Femur (tissue), 1 donor: ENCODE measurements around the gene COPRS.
A peak's percentile ranks its signal among the peaks of the same experiment; 100 is the strongest.

Experiments used
- DNase-seq: peaks from one replicate; pipeline ENCODE4 v3.0.0-alpha.2; 2017

COPRS gene

GRCh38 chr17:31858642-31859486 is at the start of gene COPRS:
Gene COPRS, minus strand, starts transcription at chr17:31859244. Its CDS starts 45 bp downstream, at chr17:31859199.
- DNase-seq, result peak; percentile 94

GRCh38 chr17:31908386-31908785 is 49.3 kb upstream of the COPRS start:
- DNase-seq, result no peak

GRCh38 chr17:31907342-31907962 is 48.4 kb upstream of the COPRS start:
- peak; percentile 73 for DNase-seq

- DNase-seq, result no peak
Observed at GRCh38 chr17:31903401-31903800, 44.4 kb upstream of the COPRS start.

GRCh38 chr17:31902693-31903092 is 43.6 kb upstream of the COPRS start:
- no peak for DNase-seq

GRCh38 chr17:31900877-31901276 is 41.8 kb upstream of the COPRS start:
- DNase-seq, result no peak

GRCh38 chr17:31888124-31888523 is 29.1 kb upstream of the COPRS start:
- DNase-seq, result no peak

- no peak for DNase-seq
Observed at GRCh38 chr17:31882571-31882970, 23.5 kb upstream of the COPRS start.

- DNase-seq, result no peak
Observed at GRCh38 chr17:31880311-31880710, 21.3 kb upstream of the COPRS start.

GRCh38 chr17:31878703-31879073 is 19.6 kb upstream of the COPRS start:
- DNase-seq, result no peak

- peak; percentile 32 for DNase-seq
Observed at GRCh38 chr17:31877911-31878702, 19.1 kb upstream of the COPRS start.

GRCh38 chr17:31877341-31877740 is 18.3 kb upstream of the COPRS start:
- DNase-seq, result no peak

GRCh38 chr17:31875081-31875480 is 16.0 kb upstream of the COPRS start:
- DNase-seq, result no peak

GRCh38 chr17:31869797-31870568 is 10.9 kb upstream of the COPRS start:
- no peak for DNase-seq

GRCh38 chr17:31869031-31869430 is 10.0 kb upstream of the COPRS start:
- DNase-seq, result no peak

- DNase-seq, result no peak
Observed at GRCh38 chr17:31859487-31860008, 504 bp upstream of the COPRS start.

GRCh38 chr17:31857920-31858641 is 963 bp downstream of the COPRS start:
- no peak for DNase-seq

- no peak for DNase-seq
Observed at GRCh38 chr17:31856750-31857149, 2.3 kb downstream of the COPRS start.

GRCh38 chr17:31854672-31855071 is 4.4 kb downstream of the COPRS start:
- DNase-seq, result no peak

- DNase-seq, result no peak
Observed at GRCh38 chr17:31853911-31854470, 5.1 kb downstream of the COPRS start.

- DNase-seq, result no peak
Observed at GRCh38 chr17:31845291-31845690, 13.8 kb downstream of the COPRS start.
